GM19099 (cell line): Measurements from ENCODE around the gene PRKG2.

Source experiments
- POLR2A ChIP-seq: IDR thresholded peaks from 3 replicates; pipeline ENCODE4 v1.6.1; 2011; ENCODE audit warnings: low read depth; ENCODE audit not compliant: insufficient read length; ENCODE audit errors: extremely low read depth

Gene PRKG2

GRCh38 chr4:81146466-81146865, 68.6 kb downstream of the PRKG2 start:
- TF ChIP-seq POLR2A: no peak

GRCh38 chr4:81143183-81143582, 71.8 kb downstream of the PRKG2 start:
- TF ChIP-seq POLR2A: no peak

GRCh38 chr4:81142744-81143143, 72.3 kb downstream of the PRKG2 start:
- no peak for TF ChIP-seq POLR2A

- no peak for TF ChIP-seq POLR2A
These were observed 77.1 kb downstream of the PRKG2 start for GRCh38 chr4:81137894-81138293.

- TF ChIP-seq POLR2A: no peak
These were observed 77.6 kb downstream of the PRKG2 start for GRCh38 chr4:81137446-81137845.

- TF ChIP-seq POLR2A: no peak
These were observed 78.7 kb downstream of the PRKG2 start for GRCh38 chr4:81136161-81136905.

GRCh38 chr4:81135501-81135900, 79.5 kb downstream of the PRKG2 start:
- TF ChIP-seq POLR2A: no peak

GRCh38 chr4:81131563-81131962, 83.5 kb downstream of the PRKG2 start:
- TF ChIP-seq POLR2A: no peak

GRCh38 chr4:81131066-81131465, 84.0 kb downstream of the PRKG2 start:
- TF ChIP-seq POLR2A: no peak

GRCh38 chr4:81130569-81130968, 84.5 kb downstream of the PRKG2 start:
- TF ChIP-seq POLR2A: no peak

GRCh38 chr4:81120055-81120454, 95.0 kb downstream of the PRKG2 start:
- TF ChIP-seq POLR2A: no peak

- no peak for TF ChIP-seq POLR2A
These were observed 96.9 kb downstream of the PRKG2 start for GRCh38 chr4:81118086-81118485.

- TF ChIP-seq POLR2A: no peak
These were observed 98.5 kb downstream of the PRKG2 start for GRCh38 chr4:81116566-81116965.

- no peak for TF ChIP-seq POLR2A
These were observed 102.0 kb downstream of the PRKG2 start for GRCh38 chr4:81113024-81113423.

- TF ChIP-seq POLR2A: no peak
These were observed 105.7 kb downstream of the PRKG2 start for GRCh38 chr4:81109356-81109755.

GRCh38 chr4:81106150-81106549, 108.9 kb downstream of the PRKG2 start:
- TF ChIP-seq POLR2A: no peak

- TF ChIP-seq POLR2A: no peak
These were observed 112.9 kb downstream of the PRKG2 start for GRCh38 chr4:81102107-81102506.

- TF ChIP-seq POLR2A: no peak
These were observed 118.5 kb downstream of the PRKG2 start for GRCh38 chr4:81096566-81096965.

GRCh38 chr4:81095389-81095788, 119.6 kb downstream of the PRKG2 start:
- TF ChIP-seq POLR2A: no peak
